ENCODE data around the gene TM2D3.

TM2D3 gene

DNA sequence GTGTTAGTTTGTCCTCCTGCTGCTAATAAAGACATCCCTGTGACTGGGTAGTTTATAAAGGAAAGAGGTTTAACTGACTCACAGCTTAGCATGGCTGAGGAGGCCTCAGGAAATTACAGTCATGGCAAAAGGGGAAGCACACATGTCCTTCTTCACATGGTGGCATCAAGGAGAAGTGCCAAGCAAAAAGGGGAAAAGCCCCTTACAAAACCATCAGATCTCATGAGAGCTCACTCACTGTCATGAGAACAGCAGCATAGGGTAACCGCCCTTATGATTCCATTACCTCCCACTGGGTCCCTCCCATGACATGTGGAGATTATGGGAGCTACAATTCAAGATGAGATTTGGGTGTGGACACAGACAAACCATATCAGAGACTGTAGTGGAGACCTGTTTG lies 27.0 kb downstream of the TM2D3 start:
- Histone ChIP-seq H3K36me3 (no peaks in the 10 kb centered on the region), H3K4me1 (ENCODE audit: control insufficient read depth in 1 of 2, insufficient read depth in 1 of 2, low read depth in 1 of 2, low read length in 1 of 2) (no peaks in the 10 kb centered on the region), H3K27me3 (no peaks in the 10 kb centered on the region), H3K9me3 (peaks cover 23% of the 10 kb centered on the region), H3K4me3 (ENCODE audit: low read depth in 1 of 2, low read length in 1 of 2) (no peak overlapping the region), H3K27ac (peak overlapping the region; percentile 35)
- TF ChIP-seq, protein P1, sequence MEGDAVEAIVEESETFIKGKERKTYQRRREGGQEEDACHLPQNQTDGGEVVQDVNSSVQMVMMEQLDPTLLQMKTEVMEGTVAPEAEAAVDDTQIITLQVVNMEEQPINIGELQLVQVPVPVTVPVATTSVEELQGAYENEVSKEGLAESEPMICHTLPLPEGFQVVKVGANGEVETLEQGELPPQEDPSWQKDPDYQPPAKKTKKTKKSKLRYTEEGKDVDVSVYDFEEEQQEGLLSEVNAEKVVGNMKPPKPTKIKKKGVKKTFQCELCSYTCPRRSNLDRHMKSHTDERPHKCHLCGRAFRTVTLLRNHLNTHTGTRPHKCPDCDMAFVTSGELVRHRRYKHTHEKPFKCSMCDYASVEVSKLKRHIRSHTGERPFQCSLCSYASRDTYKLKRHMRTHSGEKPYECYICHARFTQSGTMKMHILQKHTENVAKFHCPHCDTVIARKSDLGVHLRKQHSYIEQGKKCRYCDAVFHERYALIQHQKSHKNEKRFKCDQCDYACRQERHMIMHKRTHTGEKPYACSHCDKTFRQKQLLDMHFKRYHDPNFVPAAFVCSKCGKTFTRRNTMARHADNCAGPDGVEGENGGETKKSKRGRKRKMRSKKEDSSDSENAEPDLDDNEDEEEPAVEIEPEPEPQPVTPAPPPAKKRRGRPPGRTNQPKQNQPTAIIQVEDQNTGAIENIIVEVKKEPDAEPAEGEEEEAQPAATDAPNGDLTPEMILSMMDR (IDR thresholded peaks at IDR 0.05), result no peak

DNA sequence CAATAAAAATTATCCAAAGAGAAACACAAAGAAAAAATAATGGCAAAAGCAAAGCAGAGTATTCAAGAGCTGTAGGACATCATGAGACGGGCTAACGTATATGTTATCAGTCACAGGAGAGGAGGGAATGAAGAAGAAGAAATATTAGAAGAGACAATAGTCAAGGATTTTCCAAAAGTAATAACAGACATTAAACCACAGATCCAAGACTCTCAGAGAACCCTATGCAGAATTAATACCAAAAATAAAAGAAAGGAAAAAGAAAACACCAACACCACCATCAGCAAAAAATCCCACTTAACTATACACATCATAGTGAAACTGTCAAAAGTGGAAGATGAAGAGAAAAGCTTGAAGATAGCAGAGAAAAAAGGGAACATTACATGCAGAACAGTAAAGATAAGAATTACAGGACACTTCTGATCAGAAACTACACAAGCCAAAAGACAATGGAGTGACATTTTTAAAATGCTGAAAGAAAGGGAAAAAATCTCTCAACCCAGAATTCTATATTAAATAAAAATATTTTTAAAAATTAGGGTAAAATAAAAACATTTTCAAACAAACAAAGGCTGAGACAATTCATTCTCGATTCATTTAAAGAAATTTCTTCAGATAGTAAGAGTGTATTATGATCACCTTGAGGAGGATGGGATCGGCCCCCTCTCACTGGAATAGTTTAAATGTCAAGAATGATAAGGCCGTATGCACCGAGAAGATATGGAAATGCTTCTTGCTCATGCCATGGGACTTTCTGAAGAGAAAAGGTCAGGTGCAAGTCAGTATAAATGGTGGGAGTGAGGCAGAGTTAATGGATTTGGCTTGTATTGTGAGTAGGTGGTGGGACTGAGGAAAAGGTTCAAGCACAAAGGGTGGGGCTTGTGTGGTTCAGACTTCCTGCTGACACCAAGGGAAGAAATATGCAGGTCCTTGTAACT lies 28.5 kb downstream of the TM2D3 start:
- TF ChIP-seq, protein P1 (IDR thresholded peaks at IDR 0.05), result no peak
- H3K4me1 ChIP-seq (ENCODE audit: control insufficient read depth in 1 of 2, insufficient read depth in 1 of 2, low read depth in 1 of 2, low read length in 1 of 2), result no peaks in the 10 kb centered on the region
- no peak overlapping the region for H3K27ac ChIP-seq
- peaks cover 23% of the 10 kb centered on the region for H3K9me3 ChIP-seq
- no peaks in the 10 kb centered on the region for H3K27me3 ChIP-seq
- H3K36me3 ChIP-seq, result no peaks in the 10 kb centered on the region
- no peak overlapping the region for H3K4me3 ChIP-seq (ENCODE audit: low read depth in 1 of 2, low read length in 1 of 2)

DNA sequence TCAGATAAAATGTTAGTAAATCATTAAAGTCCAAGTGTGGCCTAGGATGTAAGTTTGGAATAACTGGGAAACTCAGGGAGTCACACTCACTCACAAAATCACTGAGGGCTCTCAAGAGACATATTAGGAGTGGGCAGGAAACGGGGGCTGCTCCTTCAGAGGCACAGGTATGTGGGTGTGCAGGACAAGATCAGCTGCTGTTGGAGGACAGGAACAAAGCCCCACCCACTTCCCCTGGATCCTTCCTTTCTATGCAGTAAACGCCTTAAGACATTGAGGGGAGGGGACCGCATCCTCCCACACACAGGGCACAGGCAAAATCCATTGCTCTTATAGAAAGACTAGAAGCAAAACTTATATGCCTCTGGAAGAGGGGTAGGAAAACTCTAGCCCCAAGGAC lies 30.2 kb downstream of the TM2D3 start:
- Histone ChIP-seq H3K4me1 (ENCODE audit: control insufficient read depth in 1 of 2, insufficient read depth in 1 of 2, low read depth in 1 of 2, low read length in 1 of 2) (no peaks in the 10 kb centered on the region), H3K27me3 (no peaks in the 10 kb centered on the region), H3K9me3 (peaks cover 23% of the 10 kb centered on the region), H3K36me3 (no peaks in the 10 kb centered on the region), H3K4me3 (ENCODE audit: low read depth in 1 of 2, low read length in 1 of 2) (no peak overlapping the region), H3K27ac (no peak overlapping the region)
- TF ChIP-seq, protein P1 (IDR thresholded peaks at IDR 0.05), result no peak

DNA sequence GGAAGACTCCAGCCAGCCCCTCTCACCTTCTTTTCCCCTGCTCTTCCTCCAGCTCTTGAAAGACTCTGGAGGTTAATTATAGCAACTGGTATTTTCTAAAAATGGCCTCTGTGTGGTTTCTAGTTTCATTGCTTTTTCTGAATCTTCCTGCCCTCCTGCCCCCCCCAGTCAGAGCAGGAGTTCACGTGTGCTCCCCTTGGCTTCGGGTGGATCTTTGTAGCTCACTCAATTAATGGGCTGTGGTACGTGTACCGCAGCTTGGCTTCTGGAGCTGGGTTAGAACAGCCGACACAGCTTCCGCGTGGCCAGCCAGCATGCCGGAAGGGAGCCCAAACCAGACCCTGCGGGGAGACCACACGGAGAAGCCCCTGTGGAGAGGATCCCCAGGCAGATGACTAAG lies 31.5 kb downstream of the TM2D3 start:
- Histone ChIP-seq H3K27me3 (peaks cover 4% of the 10 kb centered on the region), H3K4me3 (ENCODE audit: low read depth in 1 of 2, low read length in 1 of 2) (no peak overlapping the region), H3K9me3 (peaks cover 19% of the 10 kb centered on the region), H3K36me3 (no peaks in the 10 kb centered on the region), H3K4me1 (ENCODE audit: control insufficient read depth in 1 of 2, insufficient read depth in 1 of 2, low read depth in 1 of 2, low read length in 1 of 2) (no peaks in the 10 kb centered on the region), H3K27ac (no peak overlapping the region)
- TF ChIP-seq, protein P1 (IDR thresholded peaks at IDR 0.05), result no peak

DNA sequence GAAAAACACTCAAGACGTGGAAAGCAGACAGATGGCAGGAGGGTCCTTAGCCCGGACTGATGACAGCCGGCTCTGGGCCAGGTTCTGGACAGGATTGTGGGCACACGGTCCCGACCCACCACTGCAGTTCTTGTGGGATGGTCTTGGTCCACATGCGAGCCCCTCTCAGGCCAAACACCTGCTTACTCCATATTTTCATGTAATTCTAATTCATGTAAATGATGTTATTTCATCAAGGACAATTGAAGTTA lies 32.6 kb downstream of the TM2D3 start:
- Histone ChIP-seq H3K4me3 (ENCODE audit: low read depth in 1 of 2, low read length in 1 of 2) (no peak overlapping the region), H3K27ac (no peak overlapping the region), H3K9me3 (peaks cover 8% of the 10 kb centered on the region), H3K36me3 (no peaks in the 10 kb centered on the region), H3K4me1 (ENCODE audit: control insufficient read depth in 1 of 2, insufficient read depth in 1 of 2, low read depth in 1 of 2, low read length in 1 of 2) (no peaks in the 10 kb centered on the region), H3K27me3 (peaks cover 5% of the 10 kb centered on the region)
- TF ChIP-seq, protein P1 (IDR thresholded peaks at IDR 0.05), result no peak
